HG03108 (cell line): Measurements from ENCODE around the gene GNAT3.

Experiments used
- ATAC-seq: cut with Tn5 transposase; IDR thresholded peaks from one replicate; pipeline ENCODE4 v1.9.1; 2021; ENCODE audit warnings: moderate library complexity; ENCODE audit not compliant: unreplicated experiment

The GNAT3 gene

GRCh38 chr7:80505900-80506500 is 5.9 kb downstream of the GNAT3 start:
- ATAC-seq, result no peak

- ATAC-seq, result no peak
These were observed 11.5 kb downstream of the GNAT3 start for GRCh38 chr7:80500325-80500724.

- no peak for ATAC-seq
These were observed 12.4 kb downstream of the GNAT3 start for GRCh38 chr7:80499350-80499953.

- ATAC-seq, result no peak
These were observed 13.1 kb downstream of the GNAT3 start for GRCh38 chr7:80498481-80499349.

GRCh38 chr7:80496586-80496985 is 15.3 kb downstream of the GNAT3 start:
- no peak for ATAC-seq

GRCh38 chr7:80493121-80493849 is 18.6 kb downstream of the GNAT3 start:
- ATAC-seq, result no peak

GRCh38 chr7:80491462-80491861 is 20.4 kb downstream of the GNAT3 start:
- no peak for ATAC-seq

- ATAC-seq, result no peak
These were observed 23.0 kb downstream of the GNAT3 start for GRCh38 chr7:80488851-80489370.

GRCh38 chr7:80488406-80488805 is 23.5 kb downstream of the GNAT3 start:
- no peak for ATAC-seq

- ATAC-seq, result no peak
These were observed 26.1 kb downstream of the GNAT3 start for GRCh38 chr7:80485721-80486120.

GRCh38 chr7:80482950-80483349 is 28.9 kb downstream of the GNAT3 start:
- no peak for ATAC-seq

- ATAC-seq, result no peak
These were observed 30.5 kb downstream of the GNAT3 start for GRCh38 chr7:80481196-80481884.

GRCh38 chr7:80480566-80480965 is 31.3 kb downstream of the GNAT3 start:
- ATAC-seq, result no peak

GRCh38 chr7:80478683-80479082 is 33.2 kb downstream of the GNAT3 start:
- ATAC-seq, result no peak

GRCh38 chr7:80476035-80476434 is 35.8 kb downstream of the GNAT3 start:
- ATAC-seq, result no peak

- no peak for ATAC-seq
These were observed 36.5 kb downstream of the GNAT3 start for GRCh38 chr7:80475383-80475782.

GRCh38 chr7:80473751-80474150 is 38.1 kb downstream of the GNAT3 start:
- no peak for ATAC-seq

GRCh38 chr7:80472491-80473200 is 39.2 kb downstream of the GNAT3 start:
- ATAC-seq, result no peak

GRCh38 chr7:80468931-80469714 is 42.7 kb downstream of the GNAT3 start:
- ATAC-seq, result no peak
